Natural killer cell treated with Interleukin-12 subunit alpha and Interleukin-12 subunit beta and Interleukin-15 and Interleukin-18, amount 100 ng/mL, for 72 hours (primary cell): ENCODE results near the gene FUBP3. TPM values are rescaled to one million over a fixed set of nuclear protein-coding genes. Genes with fewer than 3 reads are reported as not detected.

Experiments
- ATAC-seq, 2 donors: fragments of 150-1000 bp; cut with Tn5 transposase in 1 of 2; sonication (Bioruptor Pico), chemical (Tn5 transposase) in 1 of 2; 2 replicates each; pipeline ENCODE4 v1.10.0; 2021
- DNase-seq: peaks from one replicate; pipeline ENCODE4 v3.0.0; 2022; ENCODE audit warnings: low spot score
- H3K27ac Mint-ChIP-seq, 2 donors: 1 replicate in 1 of 2; 2 replicates in 1 of 2; pipeline ENCODE4 v1.8.0; 2022; ENCODE audit warnings: mixed read lengths in 2 of 2, mild to moderate bottlenecking in 1 of 2, moderate library complexity in 1 of 2
- H3K27me3 Mint-ChIP-seq, 2 donors: 1 replicate in 1 of 2; 2 replicates in 1 of 2; pipeline ENCODE4 v1.8.0; 2022; ENCODE audit warnings: mixed read lengths in 2 of 2
- H3K36me3 Mint-ChIP-seq: one replicate; pipeline ENCODE4 v1.8.0; 2022; ENCODE audit warnings: mixed read lengths
- H3K4me1 Mint-ChIP-seq, 2 donors: 1 replicate in 1 of 2; 2 replicates in 1 of 2; pipeline ENCODE4 v1.8.0; 2022; ENCODE audit warnings: low read depth in 2 of 2, mixed read lengths in 2 of 2, mild to moderate bottlenecking in 1 of 2
- H3K4me3 Mint-ChIP-seq: one replicate; pipeline ENCODE4 v1.8.0; 2022; ENCODE audit warnings: mixed read lengths
- H3K9me3 Mint-ChIP-seq: 2 replicates; pipeline ENCODE4 v1.8.0; 2022; ENCODE audit warnings: mixed read lengths
- total RNA-seq, 2 donors: library from RNA; stranded (reverse); gene quantifications; one replicate each; pipeline ENCODE4 v1.2.3, GENCODE V29; 2022

FUBP3 gene
- total RNA-seq, 2 donors from 2014 or later = 43.8 to 47.2 TPM

GRCh38 chr9:130630071-130630450, 50.7 kb downstream of the FUBP3 start:
- DNase-seq (no peak), ATAC-seq (no peak)
- Mint-ChIP-seq H3K27ac (no peak overlapping the region), H3K27me3 (no peaks in the 10 kb centered on the region), H3K36me3 (no peaks in the 10 kb centered on the region), H3K4me1 (peaks cover 0 to 3% of the 10 kb centered on the region in 2 donors), H3K9me3 (no peaks in the 10 kb centered on the region), H3K4me3 (no peak overlapping the region)

GRCh38 chr9:130630506-130631330, 51.3 kb downstream of the FUBP3 start:
- H3K27ac Mint-ChIP-seq = no peak overlapping the region
- H3K4me1 Mint-ChIP-seq = peaks cover 0 to 3% of the 10 kb centered on the region in 2 donors
- DNase-seq = no peak
- no peaks in the 10 kb centered on the region for H3K9me3 Mint-ChIP-seq
- no peak overlapping the region for H3K4me3 Mint-ChIP-seq
- no peaks in the 10 kb centered on the region for H3K27me3 Mint-ChIP-seq
- no peak for ATAC-seq
- H3K36me3 Mint-ChIP-seq = no peaks in the 10 kb centered on the region

- Mint-ChIP-seq H3K27ac (no peak overlapping the region), H3K4me1 (no peaks in the 10 kb centered on the region), H3K36me3 (no peaks in the 10 kb centered on the region), H3K4me3 (no peak overlapping the region), H3K9me3 (no peaks in the 10 kb centered on the region), H3K27me3 (no peaks in the 10 kb centered on the region)
- no peak for ATAC-seq
- DNase-seq = no peak
Measured at GRCh38 chr9:130631331-130632080, 52.1 kb downstream of the FUBP3 start.

- H3K36me3 Mint-ChIP-seq = no peaks in the 10 kb centered on the region
- no peak for DNase-seq
- no peaks in the 10 kb centered on the region for H3K27me3 Mint-ChIP-seq
- no peak for ATAC-seq
- no peak overlapping the region for H3K27ac Mint-ChIP-seq
- H3K4me1 Mint-ChIP-seq = no peaks in the 10 kb centered on the region
- H3K9me3 Mint-ChIP-seq = no peaks in the 10 kb centered on the region
- no peak overlapping the region for H3K4me3 Mint-ChIP-seq
Measured at GRCh38 chr9:130632081-130632710, 52.8 kb downstream of the FUBP3 start.

- H3K36me3 Mint-ChIP-seq = no peaks in the 10 kb centered on the region
- no peaks in the 10 kb centered on the region for H3K9me3 Mint-ChIP-seq
- H3K4me1 Mint-ChIP-seq = no peaks in the 10 kb centered on the region
- no peaks in the 10 kb centered on the region for H3K27me3 Mint-ChIP-seq
- no peak for ATAC-seq
- no peak for DNase-seq
- H3K27ac Mint-ChIP-seq = no peak overlapping the region
- no peak overlapping the region for H3K4me3 Mint-ChIP-seq
Measured at GRCh38 chr9:130632841-130633240, 53.5 kb downstream of the FUBP3 start.

GRCh38 chr9:130633336-130634190, 54.2 kb downstream of the FUBP3 start:
- Mint-ChIP-seq H3K9me3 (no peaks in the 10 kb centered on the region), H3K27me3 (no peaks in the 10 kb centered on the region), H3K27ac (no peak overlapping the region), H3K36me3 (no peaks in the 10 kb centered on the region), H3K4me1 (peaks cover 0 to 2% of the 10 kb centered on the region in 2 donors), H3K4me3 (no peak overlapping the region)
- DNase-seq (no peak), ATAC-seq (no peak)

GRCh38 chr9:130634191-130634768, 54.9 kb downstream of the FUBP3 start:
- H3K27me3 Mint-ChIP-seq = no peaks in the 10 kb centered on the region
- DNase-seq = no peak
- peaks cover 0 to 2% of the 10 kb centered on the region in 2 donors for H3K4me1 Mint-ChIP-seq
- H3K27ac Mint-ChIP-seq = no peak overlapping the region
- no peak for ATAC-seq
- H3K9me3 Mint-ChIP-seq = no peaks in the 10 kb centered on the region
- no peaks in the 10 kb centered on the region for H3K36me3 Mint-ChIP-seq
- H3K4me3 Mint-ChIP-seq = no peak overlapping the region

GRCh38 chr9:130634801-130635200, 55.4 kb downstream of the FUBP3 start:
- H3K4me3 Mint-ChIP-seq = no peak overlapping the region
- H3K27me3 Mint-ChIP-seq = no peaks in the 10 kb centered on the region
- H3K9me3 Mint-ChIP-seq = no peaks in the 10 kb centered on the region
- DNase-seq (no peak), ATAC-seq (no peak)
- H3K27ac Mint-ChIP-seq = no peak overlapping the region
- peaks cover 0 to 2% of the 10 kb centered on the region in 2 donors for H3K4me1 Mint-ChIP-seq
- no peaks in the 10 kb centered on the region for H3K36me3 Mint-ChIP-seq

- Mint-ChIP-seq H3K9me3 (no peaks in the 10 kb centered on the region), H3K36me3 (no peaks in the 10 kb centered on the region)
- no peak for ATAC-seq
Measured at GRCh38 chr9:130635306-130635705, 55.9 kb downstream of the FUBP3 start.

GRCh38 chr9:130635721-130636647, 56.6 kb downstream of the FUBP3 start:
- Mint-ChIP-seq H3K27me3 (no peaks in the 10 kb centered on the region), H3K4me3 (no peak overlapping the region), H3K36me3 (no peaks in the 10 kb centered on the region), H3K4me1 (peaks cover 0 to 2% of the 10 kb centered on the region in 2 donors), H3K9me3 (no peaks in the 10 kb centered on the region), H3K27ac (no peak overlapping the region)
- DNase-seq = no peak
- no peak for ATAC-seq

More at GRCh38 chr9:130635306-130635705, 55.9 kb downstream of the FUBP3 start:
- Mint-ChIP-seq H3K27ac (no peak overlapping the region), H3K4me1 (peaks cover 0 to 2% of the 10 kb centered on the region in 2 donors), H3K4me3 (no peak overlapping the region), H3K27me3 (no peaks in the 10 kb centered on the region)
- DNase-seq = no peak

GRCh38 chr9:130636648-130637020, 57.3 kb downstream of the FUBP3 start:
- no peaks in the 10 kb centered on the region for H3K36me3 Mint-ChIP-seq
- no peak overlapping the region for H3K27ac Mint-ChIP-seq
- H3K9me3 Mint-ChIP-seq = no peaks in the 10 kb centered on the region
- H3K27me3 Mint-ChIP-seq = no peaks in the 10 kb centered on the region
- DNase-seq (no peak), ATAC-seq (no peak)
- no peak overlapping the region for H3K4me3 Mint-ChIP-seq
- H3K4me1 Mint-ChIP-seq = peaks cover 0 to 2% of the 10 kb centered on the region in 2 donors

- no peaks in the 10 kb centered on the region for H3K27me3 Mint-ChIP-seq
- no peak overlapping the region for H3K4me3 Mint-ChIP-seq
- H3K9me3 Mint-ChIP-seq = no peaks in the 10 kb centered on the region
- no peaks in the 10 kb centered on the region for H3K36me3 Mint-ChIP-seq
- H3K4me1 Mint-ChIP-seq = peaks cover 0 to 2% of the 10 kb centered on the region in 2 donors
- DNase-seq = no peak
- ATAC-seq = no peak
- no peak overlapping the region for H3K27ac Mint-ChIP-seq
Measured at GRCh38 chr9:130638284-130639123, 59.1 kb downstream of the FUBP3 start.
